SK-N-SH (cell line): ENCODE measurements around the gene DPPA5. TPM values are rescaled to one million over a fixed set of nuclear protein-coding genes. Genes with fewer than 3 reads are reported as not detected.

Experiments used
- CTCF ChIA-PET: fragments of 300-600, 350-600 bp; formaldehyde crosslinking; extraction: SDS; loops from one replicate; lab custom pipeline; 2021; lab: Yijun Ruan, JAX
- POLR2A ChIA-PET: fragments of 350-600 bp; sonication (Branson Sonifier 250); formaldehyde crosslinking; extraction: SDS; loops from one replicate; lab custom pipeline; 2020; ENCODE audit warnings: antibody characterized with exemption, inconsistent platforms; lab: Yijun Ruan, JAX
- DNase-seq: peaks from one replicate; pipeline ENCODE4 v3.0.0; 2012
- H2AFZ ChIP-seq: fragments of 200-600 bp; sonication (generic); 2 replicates; pipeline ENCODE4 v1.8.1; 2016; ENCODE audit warnings: antibody characterized with exemption, mild to moderate bottlenecking, low read depth
- H3F3A ChIP-seq: fragments of 200-600 bp; sonication (generic); replicated peaks from 2 replicates; pipeline ENCODE3; 2016; ENCODE audit warnings: antibody characterized with exemption, mild to moderate bottlenecking; ENCODE audit not compliant: insufficient read depth
- H3K27ac ChIP-seq, 2 experiments: fragments of 200-500 bp in 1 of 2; fragments of 200-600 bp in 1 of 2; sonication (Bioruptor generic) in 1 of 2; sonication (generic), shearing (Covaris generic) in 1 of 2; 2 replicates each; pipeline versions ENCODE4 v1.5.1 to v1.6.1; 2014 to 2016; ENCODE audit warnings: low read depth in 2 of 2, inconsistent platforms in 1 of 2, low read length in 1 of 2, mild to moderate bottlenecking in 1 of 2, mixed read lengths in 1 of 2
- H3K27me3 ChIP-seq: fragments of 200-600 bp; sonication (generic), shearing (Covaris generic); 2 replicates; pipeline ENCODE4 v1.6.1; 2016; ENCODE audit warnings: mixed run types; ENCODE audit not compliant: insufficient read depth
- H3K36me3 ChIP-seq, 2 experiments: fragments of 200-500 bp in 1 of 2; fragments of 200-600 bp in 1 of 2; sonication (Bioruptor generic) in 1 of 2; sonication (generic) in 1 of 2; replicated peaks in 1 of 2; 2 replicates each; pipeline versions ENCODE3 to v1.5.1; 2014 to 2016; ENCODE audit warnings: low read length in 1 of 2, mild to moderate bottlenecking in 1 of 2; ENCODE audit not compliant: insufficient read depth in 2 of 2, control insufficient read depth in 1 of 2
- H3K4me1 ChIP-seq, 2 experiments: fragments of 200-500 bp in 1 of 2; fragments of 200-600 bp in 1 of 2; sonication (Bioruptor generic) in 1 of 2; sonication (generic), shearing (Covaris generic) in 1 of 2; 2 replicates each; pipeline versions ENCODE4 v1.5.1 to v1.6.1; 2014 to 2016; ENCODE audit warnings: low read depth in 1 of 2, low read length in 1 of 2, mixed run types in 1 of 2; ENCODE audit not compliant: insufficient read depth in 2 of 2, control insufficient read depth in 1 of 2
- H3K4me2 ChIP-seq: fragments of 200-600 bp; sonication (generic), shearing (Covaris generic); 2 replicates; pipeline ENCODE4 v1.6.1; 2017; ENCODE audit warnings: mixed run types
- H3K4me3 ChIP-seq, 2 experiments: fragments of 200-500 bp in 1 of 2; fragments of 200-600 bp in 1 of 2; sonication (Bioruptor generic) in 1 of 2; sonication (generic), shearing (Covaris generic) in 1 of 2; 2 replicates each; pipeline versions ENCODE4 v1.5.1 to v1.8.1; 2014 to 2016; ENCODE audit warnings: low read depth in 2 of 2, inconsistent platforms in 1 of 2, low read length in 1 of 2, mild to moderate bottlenecking in 1 of 2, mixed read lengths in 1 of 2, moderate library complexity in 1 of 2
- H3K79me2 ChIP-seq: fragments of 200-600 bp; sonication (generic); 2 replicates; pipeline ENCODE4 v1.8.1; 2017; ENCODE audit warnings: mild to moderate bottlenecking; ENCODE audit not compliant: insufficient read depth
- H3K9ac ChIP-seq: fragments of 200-600 bp; sonication (generic); 2 replicates; pipeline ENCODE4 v1.6.1; 2017; ENCODE audit warnings: mixed run types
- H3K9me2 ChIP-seq: fragments of 200-600 bp; sonication (generic); 2 replicates; pipeline ENCODE4 v1.6.1; 2017; ENCODE audit warnings: mixed run types
- H3K9me3 ChIP-seq: fragments of 200-600 bp; sonication (generic); 2 replicates; pipeline ENCODE4 v1.6.1; 2017; ENCODE audit warnings: mixed run types, mild to moderate bottlenecking, moderate library complexity
- H4K20me1 ChIP-seq: fragments of 200-600 bp; sonication (generic); 2 replicates; pipeline ENCODE4 v1.6.1; 2017; ENCODE audit warnings: mild to moderate bottlenecking, mixed run types; ENCODE audit not compliant: insufficient read depth
- ELF1 ChIP-seq: IDR thresholded peaks from 2 replicates; pipeline ENCODE4 v1.4.0; 2012
- EP300 ChIP-seq, 2 experiments: IDR thresholded peaks; 2 replicates each; pipeline versions ENCODE4 v1.4.0 to v1.6.1; 2012; ENCODE audit warnings: borderline replicate concordance in 1 of 2, low read depth in 1 of 2, low read length in 1 of 2
- FOXJ3 ChIP-seq: sonication (generic); formaldehyde crosslinking; IDR thresholded peaks from 2 replicates; pipeline ENCODE4 v1.5.1; 2020; ENCODE audit warnings: mild to moderate bottlenecking, missing genetic modification reagents
- GABPA ChIP-seq: IDR thresholded peaks from 2 replicates; pipeline ENCODE4 v1.4.0; 2012; ENCODE audit warnings: low read depth, mild to moderate bottlenecking
- IRF3 ChIP-seq: fragments of 150-350 bp; IDR thresholded peaks from 2 replicates; pipeline ENCODE4 v1.6.1; 2016; ENCODE audit warnings: mild to moderate bottlenecking, low read depth, low read length
- JUND ChIP-seq: IDR thresholded peaks from 2 replicates; pipeline ENCODE4 v1.4.0; 2012
- MXI1 ChIP-seq: IDR thresholded peaks from 2 replicates; pipeline ENCODE4 v1.6.1; 2012; ENCODE audit warnings: mild to moderate bottlenecking, low read depth, low read length, improper control_type of control experiment
- NFIC ChIP-seq: IDR thresholded peaks from 2 replicates; pipeline ENCODE4 v1.4.0; 2012; ENCODE audit warnings: borderline replicate concordance
- POLR2AphosphoS5 ChIP-seq: IDR thresholded peaks from 2 replicates; pipeline ENCODE4 v1.6.1; 2012; ENCODE audit warnings: low read depth, low read length
- RCOR1 ChIP-seq: fragments of 150-350 bp; IDR thresholded peaks from 2 replicates; pipeline ENCODE4 v1.6.1; 2017; ENCODE audit warnings: antibody characterized with exemption, low read length
- RFX5 ChIP-seq: IDR thresholded peaks from 2 replicates; pipeline ENCODE4 v1.6.1; 2012; ENCODE audit warnings: mild to moderate bottlenecking, improper control_type of control experiment, low read length
- RXRA ChIP-seq: IDR thresholded peaks from 2 replicates; pipeline ENCODE4 v1.4.0; 2012; ENCODE audit warnings: low read depth, mild to moderate bottlenecking, borderline replicate concordance
- SIN3A ChIP-seq: IDR thresholded peaks from 2 replicates; pipeline ENCODE4 v1.6.1; 2012; ENCODE audit warnings: low read depth, mild to moderate bottlenecking, low read length, moderate library complexity, borderline replicate concordance
- TAF1 ChIP-seq: IDR thresholded peaks from 2 replicates; pipeline ENCODE4 v1.6.1; 2012; ENCODE audit warnings: low read depth, mild to moderate bottlenecking, low read length, moderate library complexity, borderline replicate concordance
- TCF12 ChIP-seq: IDR thresholded peaks from 2 replicates; pipeline ENCODE4 v1.4.0; 2012
- USF2 ChIP-seq: fragments of 150-350 bp; IDR thresholded peaks from 2 replicates; pipeline ENCODE4 v1.6.1; 2017; ENCODE audit warnings: antibody characterized with exemption, low read length, low read depth, borderline replicate concordance
- WGBS: methylation state at CpG from one replicate; pipeline ENCODE4 v1.1.6; 2017; ENCODE audit warnings: low lambda C conversion rate; 5-methylcytosine and 5-hydroxymethylcytosine counted together
- polyA plus RNA-seq, 3 experiments: library from polyadenylated mRNA; depleted of rRNA; stranded (reverse); fragments of >200 nt; gene quantifications; 2 replicates each; pipeline ENCODE4 v1.2.3, GENCODE V29; 2012
- TF ChIP-seq, protein P1 (sequence below): IDR thresholded peaks from 2 replicates; pipeline ENCODE4 v1.6.1; 2012; ENCODE audit warnings: mild to moderate bottlenecking, low read depth, low read length, moderate library complexity
- TF ChIP-seq, protein P2 (sequence below): IDR thresholded peaks from 2 replicates; pipeline ENCODE4 v1.4.0; 2012; ENCODE audit warnings: low read depth
- TF ChIP-seq, protein P3 (sequence below): IDR thresholded peaks from 2 replicates; pipeline ENCODE4; 2012

DPPA5 gene
- polyA plus RNA-seq, 1 of the 3 experiments (the other 2 are of a cell fraction) = not detected

DNA sequence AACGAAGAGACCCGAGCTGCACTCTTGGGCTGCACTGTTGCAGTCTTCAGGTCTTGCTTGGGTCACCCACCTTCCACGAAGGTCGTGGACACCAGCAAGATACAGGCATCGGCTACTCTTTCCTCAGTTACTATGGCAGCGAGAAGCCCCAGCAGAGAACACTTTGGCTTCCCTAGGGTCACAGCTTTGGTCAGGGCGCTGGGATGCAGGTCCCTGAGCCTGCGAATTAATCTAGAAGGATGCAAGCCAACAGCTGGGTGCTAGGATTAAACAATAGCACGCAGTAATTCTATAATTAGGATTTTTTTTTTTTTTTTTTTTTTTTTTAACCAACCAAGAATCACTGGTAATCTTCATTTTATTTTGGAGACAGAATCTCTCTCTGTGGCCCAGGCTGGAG, 10.5 kb upstream of the DPPA5 start:
- no peak overlapping the region for H3K4me2 ChIP-seq
- no peaks in the 10 kb centered on the region for H3F3A ChIP-seq
- WGBS = 70% methylated on average over 9 of the region's 9 CpGs
- no peaks in the 10 kb centered on the region for H3K79me2 ChIP-seq
- no peaks in the 10 kb centered on the region for H3K9me2 ChIP-seq
- CTCF ChIA-PET = interaction anchor here (1.2 kb wide), 1 partner anchor 953 kb away, joined by 3 read pairs; no protein-coding TSS in a partner anchor
- H2AFZ ChIP-seq = no peak overlapping the region
- no peaks in the 10 kb centered on the region for H3K27me3 ChIP-seq
- no peaks in the 10 kb centered on the region for H3K9me3 ChIP-seq
- DNase-seq = no peak
- TF ChIP-seq USF2 (no peak), RFX5 (no peak), FOXJ3 (CRISPR knock-in tag) (no peak), TAF1 (no peak), RCOR1 (no peak)
- no peak overlapping the region for H3K4me3 ChIP-seq
- no peaks in the 10 kb centered on the region for H3K36me3 ChIP-seq
- H4K20me1 ChIP-seq = no peaks in the 10 kb centered on the region
- H3K4me1 ChIP-seq = no peaks in the 10 kb centered on the region
- no peak overlapping the region for H3K9ac ChIP-seq
- POLR2A ChIA-PET = no interaction called here
- H3K27ac ChIP-seq = no peak overlapping the region

- DNase-seq = no peak
- no peaks in the 10 kb centered on the region for H3K9me2 ChIP-seq
- H3K4me3 ChIP-seq = no peak overlapping the region
- H3K36me3 ChIP-seq = no peaks in the 10 kb centered on the region
- no peaks in the 10 kb centered on the region for H4K20me1 ChIP-seq
- no peaks in the 10 kb centered on the region for H3F3A ChIP-seq
- ChIA-PET CTCF (no interaction called here), POLR2A (no interaction called here)
- no peaks in the 10 kb centered on the region for H3K27me3 ChIP-seq
- TF ChIP-seq, protein P1, sequence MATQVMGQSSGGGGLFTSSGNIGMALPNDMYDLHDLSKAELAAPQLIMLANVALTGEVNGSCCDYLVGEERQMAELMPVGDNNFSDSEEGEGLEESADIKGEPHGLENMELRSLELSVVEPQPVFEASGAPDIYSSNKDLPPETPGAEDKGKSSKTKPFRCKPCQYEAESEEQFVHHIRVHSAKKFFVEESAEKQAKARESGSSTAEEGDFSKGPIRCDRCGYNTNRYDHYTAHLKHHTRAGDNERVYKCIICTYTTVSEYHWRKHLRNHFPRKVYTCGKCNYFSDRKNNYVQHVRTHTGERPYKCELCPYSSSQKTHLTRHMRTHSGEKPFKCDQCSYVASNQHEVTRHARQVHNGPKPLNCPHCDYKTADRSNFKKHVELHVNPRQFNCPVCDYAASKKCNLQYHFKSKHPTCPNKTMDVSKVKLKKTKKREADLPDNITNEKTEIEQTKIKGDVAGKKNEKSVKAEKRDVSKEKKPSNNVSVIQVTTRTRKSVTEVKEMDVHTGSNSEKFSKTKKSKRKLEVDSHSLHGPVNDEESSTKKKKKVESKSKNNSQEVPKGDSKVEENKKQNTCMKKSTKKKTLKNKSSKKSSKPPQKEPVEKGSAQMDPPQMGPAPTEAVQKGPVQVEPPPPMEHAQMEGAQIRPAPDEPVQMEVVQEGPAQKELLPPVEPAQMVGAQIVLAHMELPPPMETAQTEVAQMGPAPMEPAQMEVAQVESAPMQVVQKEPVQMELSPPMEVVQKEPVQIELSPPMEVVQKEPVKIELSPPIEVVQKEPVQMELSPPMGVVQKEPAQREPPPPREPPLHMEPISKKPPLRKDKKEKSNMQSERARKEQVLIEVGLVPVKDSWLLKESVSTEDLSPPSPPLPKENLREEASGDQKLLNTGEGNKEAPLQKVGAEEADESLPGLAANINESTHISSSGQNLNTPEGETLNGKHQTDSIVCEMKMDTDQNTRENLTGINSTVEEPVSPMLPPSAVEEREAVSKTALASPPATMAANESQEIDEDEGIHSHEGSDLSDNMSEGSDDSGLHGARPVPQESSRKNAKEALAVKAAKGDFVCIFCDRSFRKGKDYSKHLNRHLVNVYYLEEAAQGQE = no peak
- TF ChIP-seq EP300 (IDR thresholded peaks at IDR 0.05; ENCODE audit: borderline replicate concordance in 1 of 2, low read depth in 1 of 2, low read length in 1 of 2) = no peak
- no peak for TF ChIP-seq ELF1
- TF ChIP-seq SIN3A = no peak
- no peak for TF ChIP-seq NFIC
- TF ChIP-seq TAF1 = no peak
- TF ChIP-seq GABPA = no peak
- TF ChIP-seq POLR2AphosphoS5 = no peak
- no peak for TF ChIP-seq MXI1
- no peak for TF ChIP-seq RCOR1
- TF ChIP-seq, protein P2, sequence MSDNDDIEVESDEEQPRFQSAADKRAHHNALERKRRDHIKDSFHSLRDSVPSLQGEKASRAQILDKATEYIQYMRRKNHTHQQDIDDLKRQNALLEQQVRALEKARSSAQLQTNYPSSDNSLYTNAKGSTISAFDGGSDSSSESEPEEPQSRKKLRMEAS = no peak
- TF ChIP-seq RXRA = no peak
- no peak for TF ChIP-seq JUND
- TF ChIP-seq RFX5 = no peak
- TF ChIP-seq FOXJ3 (CRISPR knock-in tag) = no peak
- no peak for TF ChIP-seq IRF3
- TF ChIP-seq, protein P3, sequence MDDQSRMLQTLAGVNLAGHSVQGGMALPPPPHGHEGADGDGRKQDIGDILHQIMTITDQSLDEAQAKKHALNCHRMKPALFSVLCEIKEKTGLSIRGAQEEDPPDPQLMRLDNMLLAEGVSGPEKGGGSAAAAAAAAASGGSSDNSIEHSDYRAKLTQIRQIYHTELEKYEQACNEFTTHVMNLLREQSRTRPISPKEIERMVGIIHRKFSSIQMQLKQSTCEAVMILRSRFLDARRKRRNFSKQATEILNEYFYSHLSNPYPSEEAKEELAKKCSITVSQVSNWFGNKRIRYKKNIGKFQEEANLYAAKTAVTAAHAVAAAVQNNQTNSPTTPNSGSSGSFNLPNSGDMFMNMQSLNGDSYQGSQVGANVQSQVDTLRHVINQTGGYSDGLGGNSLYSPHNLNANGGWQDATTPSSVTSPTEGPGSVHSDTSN = no peak
- TF ChIP-seq TCF12 = no peak
- TF ChIP-seq USF2 = no peak
- H3K4me1 ChIP-seq = no peaks in the 10 kb centered on the region
- no peaks in the 10 kb centered on the region for H3K79me2 ChIP-seq
- H3K27ac ChIP-seq = no peak overlapping the region
- no peak overlapping the region for H3K4me2 ChIP-seq
- H2AFZ ChIP-seq = no peak overlapping the region
- 85% methylated on average over 14 of the region's 14 CpGs for WGBS
- no peaks in the 10 kb centered on the region for H3K9me3 ChIP-seq
- no peak overlapping the region for H3K9ac ChIP-seq
Observed at GRCh38 chr6:73364121-73364520, 10.0 kb upstream of the DPPA5 start.
